Activated gamma-delta T cell (primary cell): ENCODE data around the gene CFAP70.

Experiments
- DNase-seq: peaks from one replicate; lab custom pipeline; 2025; lab: John Stamatoyannopoulos, UW

CFAP70 gene

DNA sequence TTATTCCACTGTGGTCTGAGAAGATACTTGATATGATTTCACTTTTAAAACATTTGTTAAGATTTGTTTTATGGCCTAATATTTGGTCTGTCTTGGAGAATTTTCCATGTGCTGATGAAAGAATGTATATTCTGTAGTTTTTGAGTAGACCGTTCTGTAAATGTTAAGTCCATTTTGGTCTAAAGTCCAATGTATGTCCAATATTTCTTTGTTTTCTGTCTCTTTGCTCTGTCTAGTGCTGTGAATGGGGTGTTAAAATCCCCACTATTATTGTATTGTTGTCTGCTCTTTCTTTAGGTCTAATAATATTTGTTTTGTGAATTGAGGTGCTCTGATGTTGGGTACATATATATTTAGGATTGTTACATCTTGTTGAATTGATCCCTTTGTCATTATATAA, 142.9 kb downstream of the CFAP70 start:
- no peak for DNase-seq

DNA sequence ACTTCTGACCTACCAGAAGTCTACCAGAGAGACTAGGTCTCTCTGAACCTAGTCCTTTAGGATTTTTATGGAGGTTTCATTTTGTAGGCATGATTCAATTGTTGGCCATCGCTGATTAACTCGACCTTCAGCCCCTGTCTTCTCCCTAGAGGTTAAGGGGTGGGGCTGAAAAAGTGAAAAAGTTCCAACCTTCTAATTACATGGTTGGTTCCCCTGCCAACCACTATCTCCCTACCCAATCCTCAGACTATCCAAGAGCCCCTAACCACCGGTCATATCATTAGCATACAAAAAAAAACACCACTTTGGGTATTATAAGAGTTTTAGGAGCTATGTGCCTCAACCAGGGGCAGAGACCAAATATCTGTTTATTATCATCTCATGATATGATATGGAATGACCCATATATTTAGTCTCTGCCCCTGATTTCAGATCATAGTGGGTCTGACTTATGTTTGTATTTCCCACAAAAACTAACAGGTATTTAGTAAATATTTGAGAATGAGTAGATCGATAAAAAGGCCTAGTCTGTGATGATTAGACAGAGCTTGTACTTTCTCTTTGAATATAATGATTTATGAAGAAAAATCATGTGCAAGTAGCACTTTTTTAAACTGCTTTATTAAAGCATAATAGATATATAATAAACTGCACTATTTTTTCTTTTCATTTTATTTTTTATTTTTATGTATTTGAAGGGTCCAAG, 147.4 kb downstream of the CFAP70 start:
- DNase-seq = no peak

DNA sequence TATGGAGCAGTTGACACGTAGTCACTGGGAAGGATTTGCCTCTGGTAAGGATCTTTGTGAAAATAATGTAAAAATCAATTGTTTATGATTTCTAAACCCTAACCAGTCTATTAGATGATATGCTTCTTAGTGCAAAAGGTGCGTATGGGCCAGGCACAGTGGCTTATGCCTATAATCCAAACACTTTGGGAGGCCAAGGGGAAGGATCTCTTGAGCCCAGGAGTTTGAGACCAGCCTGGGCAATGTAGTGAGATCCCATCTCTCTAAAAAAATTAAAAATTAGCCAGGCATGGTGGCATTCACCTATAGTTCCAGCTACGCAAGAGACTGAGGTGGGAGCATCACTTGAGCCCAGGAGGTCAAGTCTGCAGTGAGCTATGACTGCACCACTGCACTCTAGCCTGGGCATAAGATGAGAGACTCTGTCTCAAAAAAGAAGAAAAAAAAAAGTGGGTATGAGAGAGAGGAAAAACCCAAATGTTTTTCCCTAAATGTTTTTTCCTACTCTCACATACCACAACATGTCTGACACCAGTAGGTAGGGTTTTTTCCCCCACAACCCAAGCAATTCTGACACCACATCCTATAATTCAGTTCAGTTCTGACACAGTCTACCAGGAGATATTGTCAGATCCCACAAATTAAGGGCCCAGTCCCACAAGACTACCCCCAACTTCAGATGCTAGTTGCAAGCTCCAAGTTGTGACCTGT, 148.1 kb downstream of the CFAP70 start:
- DNase-seq = no peak

DNA sequence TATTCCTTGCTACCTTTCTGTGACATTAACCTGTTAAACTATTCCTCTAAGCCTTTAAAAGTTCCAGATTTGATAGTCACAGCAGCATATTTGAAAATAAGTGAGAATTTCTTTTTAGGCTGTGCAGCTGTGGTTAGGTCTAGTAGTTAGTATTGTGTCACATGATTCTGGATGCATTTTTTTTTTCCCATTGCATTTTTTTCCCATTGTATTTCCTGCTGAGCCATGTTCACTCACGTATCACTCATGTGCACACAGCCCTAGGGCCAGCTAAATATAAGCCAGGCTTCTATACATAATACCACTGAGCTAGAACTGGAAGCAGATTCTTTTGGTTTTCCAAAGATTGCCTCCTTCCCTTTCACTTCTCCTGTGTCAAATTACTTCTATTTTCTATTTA, 149.0 kb downstream of the CFAP70 start:
- DNase-seq = no peak

DNA sequence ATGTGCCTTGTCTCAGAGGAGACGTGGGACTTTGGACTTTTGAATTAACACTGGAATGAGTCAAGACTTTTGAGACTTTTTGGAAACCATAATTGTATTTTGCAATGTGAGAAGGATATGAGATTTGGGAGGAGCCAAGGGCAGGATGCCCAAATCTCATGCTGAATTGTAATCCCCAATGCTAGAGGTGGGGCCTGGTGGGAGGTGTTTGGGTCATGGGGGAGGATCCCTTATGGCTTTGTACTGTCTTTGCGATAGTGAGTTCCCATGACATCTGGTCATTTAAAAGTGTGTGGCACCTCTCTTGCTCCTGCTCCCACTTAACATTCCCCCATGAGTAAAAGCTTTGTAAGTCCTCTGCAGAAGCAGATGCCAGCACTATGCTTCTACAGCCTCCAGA, 150.8 kb downstream of the CFAP70 start:
- no peak for DNase-seq

DNA sequence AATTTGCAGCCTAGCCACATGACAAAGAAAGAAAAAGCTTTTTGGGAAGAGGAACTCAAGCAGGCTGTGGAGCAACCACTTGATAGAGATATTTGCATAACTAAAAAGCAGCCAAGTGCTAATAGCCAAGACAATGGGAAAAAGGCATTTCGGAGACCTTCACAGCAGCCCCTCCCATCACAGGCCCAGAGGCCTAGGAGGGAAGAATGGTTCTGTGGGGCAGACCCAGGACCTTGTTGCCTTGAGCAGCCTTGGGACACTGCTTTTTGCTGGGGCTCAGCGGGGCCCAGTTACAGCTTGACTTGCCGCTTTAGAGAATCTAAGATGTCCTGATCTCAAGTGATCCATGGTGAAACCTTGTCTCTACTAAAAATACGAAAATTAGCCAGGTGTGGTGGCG, 152.3 kb downstream of the CFAP70 start:
- no peak for DNase-seq

DNA sequence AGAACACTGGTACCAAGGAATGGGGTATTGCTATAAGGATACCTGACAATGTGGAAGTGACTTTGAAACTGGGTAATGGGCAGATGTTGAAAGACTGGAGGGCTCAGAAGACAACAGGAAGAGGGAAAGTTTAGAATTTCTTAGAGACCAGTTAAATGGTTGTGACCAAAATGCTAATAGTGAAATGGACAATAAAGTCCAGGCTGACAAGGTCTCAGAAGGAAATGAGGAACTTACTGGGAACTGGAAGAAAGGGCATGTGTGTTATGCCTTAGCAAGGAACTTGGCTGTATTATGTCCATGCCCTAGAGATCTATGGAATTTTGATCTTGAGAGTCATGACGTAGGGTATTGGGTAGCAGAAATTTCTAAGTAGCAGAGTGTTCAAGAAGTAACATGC, 152.8 kb downstream of the CFAP70 start:
- DNase-seq = no peak

DNA sequence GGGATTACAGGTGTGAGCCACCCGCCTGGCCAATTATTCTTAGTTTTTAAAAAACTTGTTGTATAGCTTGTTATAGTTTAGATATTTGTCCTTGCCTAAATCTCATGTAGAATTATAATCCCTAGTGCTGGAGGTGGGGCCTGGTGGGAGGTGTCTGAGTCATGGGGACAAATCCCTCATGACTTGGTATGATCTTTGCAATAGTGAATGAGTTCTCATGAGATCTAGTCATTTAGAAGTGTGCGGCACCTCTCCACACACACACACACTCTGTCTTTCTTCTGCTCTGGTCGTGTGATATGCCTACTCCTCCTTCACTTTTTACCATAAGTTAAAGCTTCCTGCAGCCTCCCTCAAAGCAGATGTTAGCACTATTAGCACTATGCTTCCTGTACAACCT, 153.6 kb downstream of the CFAP70 start:
- DNase-seq = no peak
